Measurements from ENCODE around the gene FILIP1L.

Gene FILIP1L

DNA sequence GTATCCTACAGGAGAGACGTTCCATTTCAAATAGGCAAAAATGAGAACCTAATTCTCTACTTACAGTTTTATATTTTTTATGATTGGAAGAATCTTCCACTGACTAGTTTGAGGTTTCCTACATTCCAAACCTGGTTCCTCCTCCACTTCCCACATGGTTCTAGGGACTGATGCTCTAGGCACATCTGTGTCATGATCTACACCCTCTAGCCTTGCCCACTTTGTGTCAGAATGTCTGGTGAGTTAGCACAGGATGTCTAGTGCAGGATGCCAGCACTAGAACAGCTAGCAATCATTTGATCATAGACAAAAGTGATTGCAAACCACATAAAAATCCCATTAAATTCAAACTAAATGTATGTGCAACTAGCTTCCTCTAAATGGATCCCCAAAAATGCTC, 26.7 kb upstream of the FILIP1L start:
- Histone ChIP-seq H3K4me3 (ENCODE audit: low read depth in 1 of 2, low read length in 1 of 2) (no peak overlapping the region), H3K9me3 (peaks cover 5% of the 10 kb centered on the region), H3K36me3 (no peaks in the 10 kb centered on the region), H3K27ac (no peak overlapping the region), H3K4me1 (ENCODE audit: control insufficient read depth in 1 of 2, insufficient read depth in 1 of 2, low read depth in 1 of 2, low read length in 1 of 2) (no peaks in the 10 kb centered on the region), H3K27me3 (no peaks in the 10 kb centered on the region)
- TF ChIP-seq, protein P1, sequence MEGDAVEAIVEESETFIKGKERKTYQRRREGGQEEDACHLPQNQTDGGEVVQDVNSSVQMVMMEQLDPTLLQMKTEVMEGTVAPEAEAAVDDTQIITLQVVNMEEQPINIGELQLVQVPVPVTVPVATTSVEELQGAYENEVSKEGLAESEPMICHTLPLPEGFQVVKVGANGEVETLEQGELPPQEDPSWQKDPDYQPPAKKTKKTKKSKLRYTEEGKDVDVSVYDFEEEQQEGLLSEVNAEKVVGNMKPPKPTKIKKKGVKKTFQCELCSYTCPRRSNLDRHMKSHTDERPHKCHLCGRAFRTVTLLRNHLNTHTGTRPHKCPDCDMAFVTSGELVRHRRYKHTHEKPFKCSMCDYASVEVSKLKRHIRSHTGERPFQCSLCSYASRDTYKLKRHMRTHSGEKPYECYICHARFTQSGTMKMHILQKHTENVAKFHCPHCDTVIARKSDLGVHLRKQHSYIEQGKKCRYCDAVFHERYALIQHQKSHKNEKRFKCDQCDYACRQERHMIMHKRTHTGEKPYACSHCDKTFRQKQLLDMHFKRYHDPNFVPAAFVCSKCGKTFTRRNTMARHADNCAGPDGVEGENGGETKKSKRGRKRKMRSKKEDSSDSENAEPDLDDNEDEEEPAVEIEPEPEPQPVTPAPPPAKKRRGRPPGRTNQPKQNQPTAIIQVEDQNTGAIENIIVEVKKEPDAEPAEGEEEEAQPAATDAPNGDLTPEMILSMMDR (IDR thresholded peaks at IDR 0.05), result no peak

DNA sequence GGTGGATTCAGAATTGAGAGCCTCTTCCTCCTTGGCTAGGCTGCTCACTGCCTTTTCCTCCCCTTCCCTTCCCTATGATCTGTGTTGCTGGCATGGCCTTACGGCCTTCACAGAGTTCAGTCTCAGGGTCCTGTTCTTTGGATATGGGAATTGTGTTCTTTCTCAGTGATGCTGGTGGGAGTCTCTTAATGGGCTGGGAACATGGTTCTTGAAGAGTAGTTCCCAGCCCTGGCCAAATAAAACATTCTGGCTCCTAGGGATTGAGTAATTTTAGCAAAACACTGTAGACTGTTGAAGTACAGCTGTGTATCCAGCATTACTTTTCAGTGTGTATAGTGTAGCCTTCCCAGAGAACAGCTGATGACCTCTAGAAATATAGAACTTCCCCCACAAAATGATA, 22.6 kb upstream of the FILIP1L start:
- Histone ChIP-seq H3K36me3 (no peaks in the 10 kb centered on the region), H3K4me3 (ENCODE audit: low read depth in 1 of 2, low read length in 1 of 2) (no peak overlapping the region), H3K27me3 (no peaks in the 10 kb centered on the region), H3K27ac (no peak overlapping the region), H3K4me1 (ENCODE audit: control insufficient read depth in 1 of 2, insufficient read depth in 1 of 2, low read depth in 1 of 2, low read length in 1 of 2) (no peaks in the 10 kb centered on the region), H3K9me3 (no peaks in the 10 kb centered on the region)
- TF ChIP-seq, protein P1 (IDR thresholded peaks at IDR 0.05), result no peak

DNA sequence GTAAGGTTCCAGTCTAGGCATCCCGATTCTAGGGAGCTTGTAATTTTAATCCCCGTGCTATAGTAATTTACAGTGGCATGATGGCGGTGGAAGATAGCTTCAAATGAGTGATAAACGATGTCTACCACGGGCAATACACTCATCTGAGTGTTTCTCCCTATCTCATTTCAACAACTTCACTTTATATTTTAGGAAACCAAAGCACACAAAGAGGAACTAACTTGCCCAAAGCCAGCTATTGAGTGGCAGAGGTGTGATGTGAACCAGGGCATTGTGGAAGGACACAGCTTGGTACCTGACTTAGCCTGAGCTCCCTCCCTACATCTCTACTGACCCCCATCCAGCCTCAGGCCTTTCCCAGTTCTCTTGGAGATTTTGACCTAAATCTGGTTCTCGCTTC, 16.9 kb upstream of the FILIP1L start:
- no peaks in the 10 kb centered on the region for H3K9me3 ChIP-seq
- no peak overlapping the region for H3K27ac ChIP-seq
- TF ChIP-seq, protein P1 (IDR thresholded peaks at IDR 0.05), result no peak
- no peaks in the 10 kb centered on the region for H3K27me3 ChIP-seq
- H3K4me3 ChIP-seq (ENCODE audit: low read depth in 1 of 2, low read length in 1 of 2), result no peak overlapping the region
- no peaks in the 10 kb centered on the region for H3K36me3 ChIP-seq
- peaks cover 0 to 7% of the 10 kb centered on the region in 2 experiments for H3K4me1 ChIP-seq (ENCODE audit: control insufficient read depth in 1 of 2, insufficient read depth in 1 of 2, low read depth in 1 of 2, low read length in 1 of 2)

DNA sequence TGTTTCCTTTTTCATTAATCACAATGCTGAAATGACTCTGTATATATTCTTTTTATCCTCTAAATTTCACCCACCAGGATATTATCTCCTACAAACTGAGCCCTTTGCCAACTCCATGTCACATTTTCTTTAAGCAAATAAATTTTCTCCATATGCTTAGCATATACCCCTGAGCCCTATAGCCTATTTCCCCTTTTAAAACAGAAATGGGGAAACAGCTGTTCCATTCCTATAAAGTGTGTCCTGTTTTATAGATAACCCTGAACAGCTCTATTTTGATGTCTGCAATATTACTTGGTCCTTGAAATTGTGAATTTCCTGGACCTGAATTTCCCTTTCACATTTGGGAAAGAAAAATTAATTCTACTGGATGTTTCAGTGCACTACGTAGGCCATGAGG, 15.6 kb upstream of the FILIP1L start:
- no peaks in the 10 kb centered on the region for H3K27me3 ChIP-seq
- TF ChIP-seq, protein P1 (IDR thresholded peaks at IDR 0.05), result no peak
- peaks cover 0 to 7% of the 10 kb centered on the region in 2 experiments for H3K4me1 ChIP-seq (ENCODE audit: control insufficient read depth in 1 of 2, insufficient read depth in 1 of 2, low read depth in 1 of 2, low read length in 1 of 2)
- no peaks in the 10 kb centered on the region for H3K9me3 ChIP-seq
- H3K27ac ChIP-seq, result no peak overlapping the region
- H3K36me3 ChIP-seq, result no peaks in the 10 kb centered on the region
- no peak overlapping the region for H3K4me3 ChIP-seq (ENCODE audit: low read depth in 1 of 2, low read length in 1 of 2)

DNA sequence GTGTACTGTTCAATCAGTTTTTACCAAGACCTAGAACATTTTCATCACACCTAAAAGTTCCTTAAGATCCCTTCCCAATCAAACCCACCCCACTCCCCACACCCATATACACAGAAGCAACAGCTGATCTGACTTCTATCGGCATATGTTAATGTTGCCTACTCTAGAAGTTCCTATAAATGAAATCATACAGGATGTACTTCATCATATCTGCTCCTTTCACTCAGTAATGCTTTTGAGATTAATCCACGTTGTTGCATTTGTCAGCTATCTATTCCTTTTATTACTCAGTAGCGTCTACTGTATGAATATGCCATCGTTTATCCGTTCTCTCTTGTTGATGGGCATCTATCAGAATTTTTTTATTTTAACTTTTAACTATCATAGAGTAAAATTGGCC, 14.3 kb upstream of the FILIP1L start:
- TF ChIP-seq, protein P1 (IDR thresholded peaks at IDR 0.05), result no peak
- no peak overlapping the region for H3K4me3 ChIP-seq (ENCODE audit: low read depth in 1 of 2, low read length in 1 of 2)

DNA sequence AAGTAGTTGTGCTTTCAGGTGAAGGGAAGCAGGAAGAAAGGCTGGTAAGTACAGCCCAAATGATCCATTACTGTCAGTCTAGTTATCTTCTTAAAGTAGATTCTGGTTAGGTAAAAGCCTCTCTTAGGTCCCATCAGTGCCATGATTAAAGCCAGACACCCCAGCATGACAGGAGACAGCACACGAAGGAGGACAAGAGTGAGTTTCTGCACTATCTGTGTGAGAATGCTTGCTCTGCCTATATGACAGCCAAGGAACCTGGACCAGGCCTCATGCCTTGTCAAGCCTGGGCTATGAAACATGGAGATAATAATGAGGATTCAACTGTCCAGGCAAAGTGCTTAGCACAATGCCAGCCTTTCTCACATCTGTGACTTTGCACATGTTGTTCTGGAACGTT, 13.5 kb upstream of the FILIP1L start:
- Histone ChIP-seq H3K4me1 (ENCODE audit: control insufficient read depth in 1 of 2, insufficient read depth in 1 of 2, low read depth in 1 of 2, low read length in 1 of 2) (peaks cover 0 to 7% of the 10 kb centered on the region in 2 experiments), H3K4me3 (ENCODE audit: low read depth in 1 of 2, low read length in 1 of 2) (no peak overlapping the region), H3K36me3 (no peaks in the 10 kb centered on the region), H3K9me3 (no peaks in the 10 kb centered on the region), H3K27ac (no peak overlapping the region), H3K27me3 (no peaks in the 10 kb centered on the region)
- TF ChIP-seq, protein P1 (IDR thresholded peaks at IDR 0.05), result no peak

More for the DNA sequence above, 14.3 kb upstream of the FILIP1L start:
- Histone ChIP-seq H3K27me3 (no peaks in the 10 kb centered on the region), H3K36me3 (no peaks in the 10 kb centered on the region), H3K27ac (no peak overlapping the region), H3K4me1 (ENCODE audit: control insufficient read depth in 1 of 2, insufficient read depth in 1 of 2, low read depth in 1 of 2, low read length in 1 of 2) (peaks cover 0 to 7% of the 10 kb centered on the region in 2 experiments), H3K9me3 (no peaks in the 10 kb centered on the region)

Data from neutrophil (primary cell).